GM23338 (cell line): Measurements from ENCODE around the gene SAMD4A. TPM values are rescaled to one million over a fixed set of nuclear protein-coding genes. Genes with fewer than 3 reads are reported as not detected.
A peak's percentile ranks its signal among the peaks of the same experiment; 100 is the strongest.

Experiments
- ATAC-seq: fragments of 200-7000 bp; cut with Tn5 transposase; 3 replicates; pipeline ENCODE4 v1.9.1; 2020
- DNase-seq: peaks from one replicate; pipeline ENCODE4 v3.0.0-alpha.2; 2015; ENCODE audit warnings: low spot score
- H2AFZ ChIP-seq: fragments of 200-600 bp; sonication (generic); 2 replicates; pipeline ENCODE4 v1.8.0; 2016; ENCODE audit warnings: antibody characterized with exemption, mild to moderate bottlenecking, moderate library complexity
- H3F3A ChIP-seq: fragments of 200-600 bp; sonication (generic); replicated peaks from 2 replicates; pipeline ENCODE4 v1.8.0; 2017; ENCODE audit warnings: antibody characterized with exemption, mixed run types, low read depth
- H3K27ac ChIP-seq: fragments of 200-600 bp; sonication (generic); 2 replicates; pipeline ENCODE4 v1.6.1; 2016; ENCODE audit warnings: low read depth
- H3K27me3 ChIP-seq: fragments of 200-600 bp; sonication (generic); 2 replicates; pipeline ENCODE4 v1.8.0; 2016; ENCODE audit warnings: mild to moderate bottlenecking, mixed run types, moderate library complexity; ENCODE audit not compliant: insufficient read depth
- H3K36me3 ChIP-seq: fragments of 200-600 bp; sonication (generic); 2 replicates; pipeline ENCODE4 v1.8.0; 2016; ENCODE audit warnings: mild to moderate bottlenecking; ENCODE audit not compliant: insufficient read depth
- H3K4me1 ChIP-seq: fragments of 200-600 bp; sonication (generic); 2 replicates; pipeline ENCODE4 v1.8.0; 2016; ENCODE audit warnings: mild to moderate bottlenecking, moderate library complexity; ENCODE audit not compliant: insufficient read depth
- H3K4me2 ChIP-seq: fragments of 200-600 bp; sonication (generic); 2 replicates; pipeline ENCODE4 v1.7.1; 2017; ENCODE audit warnings: mixed run types
- H3K4me3 ChIP-seq: fragments of 200-600 bp; sonication (generic); 2 replicates; pipeline ENCODE4 v1.6.1; 2016; ENCODE audit warnings: mixed run types
- H3K79me2 ChIP-seq: fragments of 200-600 bp; sonication (generic); replicated peaks from 2 replicates; pipeline ENCODE4 v1.8.0; 2017; ENCODE audit warnings: mild to moderate bottlenecking; ENCODE audit not compliant: insufficient read depth
- H3K9me2 ChIP-seq: fragments of 200-600 bp; sonication (generic); 2 replicates; pipeline ENCODE4 v1.8.0; 2017; ENCODE audit not compliant: insufficient read depth
- H4K20me1 ChIP-seq: fragments of 200-600 bp; sonication (generic); replicated peaks from 2 replicates; pipeline ENCODE4 v1.8.0; 2017; ENCODE audit warnings: mild to moderate bottlenecking; ENCODE audit not compliant: insufficient read depth
- H3K27ac Mint-ChIP-seq: 2 replicates; pipeline ENCODE4 v1.8.0; 2020; ENCODE audit warnings: inconsistent platforms, mild to moderate bottlenecking, moderate library complexity, mixed read lengths
- H3K27me3 Mint-ChIP-seq: 3 replicates; pipeline ENCODE4 v1.8.0; 2022; ENCODE audit warnings: low read depth, mild to moderate bottlenecking, moderate library complexity, mixed read lengths, inconsistent platforms; ENCODE audit not compliant: insufficient read depth, poor library complexity
- H3K36me3 Mint-ChIP-seq: 3 replicates; pipeline ENCODE4 v1.8.0; 2021; ENCODE audit warnings: low read depth, mild to moderate bottlenecking, inconsistent platforms, moderate library complexity, mixed read lengths
- H3K4me1 Mint-ChIP-seq: 3 replicates; pipeline ENCODE4 v1.8.0; 2020; ENCODE audit warnings: mild to moderate bottlenecking, inconsistent platforms, mixed read lengths
- H3K4me3 Mint-ChIP-seq: 3 replicates; pipeline ENCODE4 v1.8.0; 2021; ENCODE audit warnings: moderate library complexity, mild to moderate bottlenecking, inconsistent platforms, mixed read lengths
- H3K9me3 Mint-ChIP-seq: 3 replicates; pipeline ENCODE4 v1.8.0; 2020; ENCODE audit warnings: moderate library complexity, mild to moderate bottlenecking, inconsistent platforms, mixed read lengths
- CREB1 ChIP-seq: fragments of 250-450 bp; sonication (Bioruptor Pico); IDR thresholded peaks from 2 replicates; pipeline ENCODE4 v1.5.0; 2020; ENCODE audit warnings: low read depth, mild to moderate bottlenecking, moderate library complexity
- CTCF ChIP-seq, 2 experiments: fragments of 200-600 bp in 1 of 2; sonication (generic) in 1 of 2; conservative IDR thresholded peaks; 2 replicates each; pipeline versions ENCODE4 v1.5.1 to v1.6.1; 2016 to 2017; ENCODE audit warnings: antibody characterized with exemption in 2 of 2, low read depth in 2 of 2, mild to moderate bottlenecking in 2 of 2, moderate library complexity in 1 of 2
- EZH2phosphoT487 ChIP-seq: fragments of 200-600 bp; sonication (generic); IDR thresholded peaks from one replicate; pipeline ENCODE4 v1.8.1; 2018; ENCODE audit warnings: antibody characterized with exemption; ENCODE audit not compliant: unreplicated experiment
- JUNB ChIP-seq: IDR thresholded peaks from one replicate; pipeline ENCODE4 v1.6.1; 2016; ENCODE audit warnings: antibody characterized with exemption; ENCODE audit not compliant: unreplicated experiment
- NANOG ChIP-seq: IDR thresholded peaks from 2 replicates; pipeline ENCODE4 v1.6.1; 2016; ENCODE audit warnings: antibody characterized with exemption, borderline replicate concordance
- POLR2AphosphoS5 ChIP-seq: IDR thresholded peaks from 2 replicates; pipeline ENCODE4 v1.6.1; 2016; ENCODE audit warnings: antibody characterized with exemption, low read depth
- STAT1 ChIP-seq: IDR thresholded peaks from one replicate; pipeline ENCODE4 v1.6.1; 2016; ENCODE audit warnings: antibody characterized with exemption; ENCODE audit not compliant: unreplicated experiment
- ZNF114 ChIP-seq: fragments of 250-450 bp; sonication (Bioruptor Pico); IDR thresholded peaks from 2 replicates; pipeline ENCODE4 v1.5.0; 2020; ENCODE audit warnings: mild to moderate bottlenecking, moderate library complexity
- ZNF462 ChIP-seq: fragments of 250-450 bp; sonication (Bioruptor Pico); IDR thresholded peaks from 2 replicates; pipeline ENCODE4 v1.5.0; 2020; ENCODE audit warnings: mild to moderate bottlenecking, moderate library complexity
- polyA plus RNA-seq: library from polyadenylated mRNA; unstranded; fragments of >200 nt; fragmentation: Nextera tagmentation; extraction: Ambion mirVana; gene quantifications from 2 replicates; pipeline ENCODE4 v1.2.1, GENCODE V29; 2016
- total RNA-seq: library from RNA; depleted of rRNA; stranded (reverse); fragments of >200 nt; shearing (Covaris generic); gene quantifications from 2 replicates; pipeline ENCODE4 v1.2.3, GENCODE V29; 2014

Gene SAMD4A
- total and polyA plus RNA-seq, 2 experiments from 2014 or later, result 1.6 to 6.9 TPM

- Mint-ChIP-seq H3K27me3 (peaks cover 8% of the 10 kb centered on the region), H3K4me3 (no peak overlapping the region), H3K27ac (no peak overlapping the region), H3K36me3 (no peaks in the 10 kb centered on the region), H3K4me1 (peaks cover 23% of the 10 kb centered on the region), H3K9me3 (no peaks in the 10 kb centered on the region)
- H3K36me3 ChIP-seq, result no peaks in the 10 kb centered on the region; the same call in 1 of the 2 replicates
- H3K27me3 ChIP-seq, result no peaks in the 10 kb centered on the region
- TF ChIP-seq POLR2AphosphoS5, result no peak
- no peak for TF ChIP-seq CTCF (conservative IDR thresholded peaks at IDR 0.05; ENCODE audit: low read depth in 2 of 2)
- TF ChIP-seq CREB1 (CRISPR knock-in tag), result no peak
- no peak for TF ChIP-seq NANOG
- no peak for TF ChIP-seq JUNB
- no peak for TF ChIP-seq ZNF114
- TF ChIP-seq EZH2phosphoT487, result no peak
- no peak for TF ChIP-seq STAT1
- TF ChIP-seq ZNF462 (CRISPR knock-in tag), result no peak
- H3K4me3 ChIP-seq, result no peak overlapping the region
- H3K79me2 ChIP-seq, result no peaks in the 10 kb centered on the region
- H3K27ac ChIP-seq, result no peak overlapping the region
- ATAC-seq (no peak), DNase-seq (no peak)
- H2AFZ ChIP-seq, result peak overlapping the region; percentile 96
- H3K4me2 ChIP-seq, result peak overlapping the region; percentile 64
- H3K4me1 ChIP-seq, result peaks cover 18% of the 10 kb centered on the region
- no peaks in the 10 kb centered on the region for H3K9me2 ChIP-seq
- H3F3A ChIP-seq, result 0 out of 2 replicates have a peak, but pooled peaks cover 4% of the 10 kb centered on the region
- H4K20me1 ChIP-seq, result no peaks in the 10 kb centered on the region
These were observed 237.1 kb downstream of the SAMD4A start for GRCh38 chr14:54803926-54804537.
